K562 treated with DMSO at 1 percent for 12 hours (cell line): ENCODE results near the gene EPHA2. TPM values are rescaled to one million over a fixed set of nuclear protein-coding genes. Genes with fewer than 3 reads are reported as not detected.

Source experiments
- total RNA-seq: library from RNA; unstranded; fragments of 300-600 nt; gene quantifications from 2 replicates; pipeline ENCODE4 v1.2.3, GENCODE V29; 2022; ENCODE audit not compliant: insufficient read depth

Gene EPHA2
- total RNA-seq: not detected in 2 replicates

GRCh38 chr1:16155537-16156410 lies at the start of gene EPHA2:
TSS of gene EPHA2 (minus strand) at chr1:16156069. CDS start at chr1:16155932, 137 bp downstream.

Other genes starting within 250 kb of the EPHA2 start
- 35.8 and 37.4 TPM in 2 replicates for gene ZBTB17, start 180.0 kb downstream of the EPHA2 start, total RNA-seq
- gene SRARP, start 151.8 kb downstream of the EPHA2 start, total RNA-seq: not detected in 2 replicates
- gene HSPB7, start 138.0 kb downstream of the EPHA2 start, total RNA-seq: not detected in 2 replicates
- 0.42 TPM in 1 of 2 replicates, not detected in the other for gene CLCNKA, start 134.0 kb downstream of the EPHA2 start, total RNA-seq
- 0.69 TPM in 1 of 2 replicates, not detected in the other for gene CLCNKB, start 112.3 kb downstream of the EPHA2 start, total RNA-seq
- 0.39 TPM in 1 of 2 replicates, not detected in the other for gene FAM131C, start 82.4 kb downstream of the EPHA2 start, total RNA-seq
- 10.7 and 16.3 TPM in 2 replicates for gene ARHGEF19, start 56.6 kb upstream of the EPHA2 start, total RNA-seq
- 4.7 and 7.3 TPM in 2 replicates for gene CPLANE2, start 81.1 kb upstream of the EPHA2 start, total RNA-seq
- 18.4 and 32.5 TPM in 2 replicates for gene FBXO42, start 196.4 kb upstream of the EPHA2 start, total RNA-seq
- 80.1 and 131 TPM in 2 replicates for gene SZRD1, start 211.2 kb upstream of the EPHA2 start, total RNA-seq